Gastroesophageal sphincter (tissue), 4 donors: ENCODE results near the gene TBCK. TPM values are rescaled to one million over a fixed set of nuclear protein-coding genes. Genes with fewer than 3 reads are reported as not detected.

Source experiments
- ATAC-seq: fragments of 150-250 bp; one replicate; pipeline ENCODE4 v1.9.1; 2016; ENCODE audit warnings: mild to moderate bottlenecking, moderate library complexity
- H3K27ac ChIP-seq, 4 donors: fragments of 200-600 bp; sonication (generic) in 3 of 4; 1 replicate in 3 of 4; 2 replicates in 1 of 4; pipeline ENCODE4 v1.5.1; 2016 to 2019
- H3K27me3 ChIP-seq: fragments of 200-600 bp; sonication (generic); one replicate; pipeline ENCODE4 v1.5.1; 2019
- H3K36me3 ChIP-seq, 2 donors: fragments of 200-600 bp; sonication (generic); one replicate each; pipeline ENCODE4 v1.5.1; 2019; ENCODE audit warnings: control low read depth in 1 of 2
- H3K4me1 ChIP-seq, 3 donors: fragments of 200-600 bp; sonication (generic); 1 replicate in 2 of 3; 2 replicates in 1 of 3; pipeline ENCODE4 v1.5.1; 2016 to 2019; ENCODE audit warnings: control low read depth in 2 of 3
- H3K4me3 ChIP-seq, 2 donors: fragments of 200-600 bp; sonication (generic); one replicate each; pipeline ENCODE4 v1.5.1; 2019; ENCODE audit warnings: mild to moderate bottlenecking in 1 of 2, moderate library complexity in 1 of 2
- H3K9me3 ChIP-seq, 3 donors: fragments of 200-600 bp; sonication (generic); one replicate each; pipeline ENCODE4 v1.5.1; 2017 to 2019; ENCODE audit warnings: control low read depth in 2 of 3
- CTCF ChIP-seq, 4 experiments: fragments of 200-600 bp in 2 of 4; fragments of 450-650 bp in 2 of 4; sonication (generic) in 1 of 4; IDR thresholded peaks; one replicate each; pipeline ENCODE4 v1.5.1; 2017 to 2019; ENCODE audit warnings: antibody characterized with exemption in 4 of 4, mild to moderate bottlenecking in 2 of 4, moderate library complexity in 2 of 4
- EP300 ChIP-seq: sonication (generic); formaldehyde crosslinking; IDR thresholded peaks from one replicate; pipeline ENCODE4 v1.6.1; 2017; ENCODE audit warnings: antibody characterized with exemption, mild to moderate bottlenecking
- POLR2A ChIP-seq, 2 donors: fragments of 450-650 bp; IDR thresholded peaks; one replicate each; pipeline ENCODE4 v1.6.1; 2017; ENCODE audit warnings: antibody characterized with exemption in 2 of 2, mild to moderate bottlenecking in 2 of 2, moderate library complexity in 1 of 2
- POLR2AphosphoS5 ChIP-seq: sonication (generic); formaldehyde crosslinking; IDR thresholded peaks from one replicate; pipeline ENCODE4 v1.6.1; 2017; ENCODE audit warnings: antibody characterized with exemption
- WGBS, 2 donors: methylation state at CpG; one replicate each; pipeline ENCODE4 v1.1.5; 2018; ENCODE audit warnings: low coverage in 1 of 2; 5-methylcytosine and 5-hydroxymethylcytosine counted together
- total RNA-seq, 4 donors: library from RNA; depleted of rRNA; stranded (reverse); fragments of >200 nt; gene quantifications; one replicate each; pipeline ENCODE4 v1.1.0, GENCODE V29; 2016

Gene TBCK
- total RNA-seq, 4 donors from 2014 or later: 18.9 to 42.0 (median 20.9) TPM

- Histone ChIP-seq H3K4me1 (peaks cover 3 to 41% (median 4%) of the 10 kb centered on the region in 3 donors), H3K27me3 (no peaks in the 10 kb centered on the region), H3K9me3 (no peaks in the 10 kb centered on the region), H3K36me3 (peaks cover 0 to 5% of the 10 kb centered on the region in 2 donors), H3K4me3 (no peak overlapping the region), H3K27ac (no peak overlapping the region)
- WGBS, 2 donors: 25 to 57% methylated on average over 1 of the region's 1 CpG
- TF ChIP-seq EP300 (no peak), POLR2AphosphoS5 (no peak), CTCF (IDR thresholded peaks at IDR 0.05) (no peak), POLR2A (IDR thresholded peaks at IDR 0.05) (no peak)
- no peak for ATAC-seq
These were observed 3.6 kb downstream of the TBCK start for GRCh38 chr4:106312377-106312776.

GRCh38 chr4:106306561-106306960 is 9.4 kb downstream of the TBCK start:
- H3K4me1 ChIP-seq: no peaks in the 10 kb centered on the region
- no peaks in the 10 kb centered on the region for H3K9me3 ChIP-seq
- H3K36me3 ChIP-seq: peaks cover 0 to 15% of the 10 kb centered on the region in 2 donors
- H3K27ac ChIP-seq: no peak overlapping the region
- H3K4me3 ChIP-seq: no peak overlapping the region
- ATAC-seq: no peak
- no peaks in the 10 kb centered on the region for H3K27me3 ChIP-seq
- TF ChIP-seq CTCF (IDR thresholded peaks at IDR 0.05) (no peak), POLR2A (IDR thresholded peaks at IDR 0.05) (no peak), POLR2AphosphoS5 (no peak), EP300 (no peak)

GRCh38 chr4:106305435-106306055 is 10.5 kb downstream of the TBCK start:
- no peaks in the 10 kb centered on the region for H3K27me3 ChIP-seq
- H3K9me3 ChIP-seq: no peaks in the 10 kb centered on the region
- no peak overlapping the region for H3K27ac ChIP-seq
- peaks cover 0 to 15% of the 10 kb centered on the region in 2 donors for H3K36me3 ChIP-seq
- no peak overlapping the region for H3K4me3 ChIP-seq
- no peak for TF ChIP-seq POLR2AphosphoS5
- TF ChIP-seq EP300: no peak
- TF ChIP-seq POLR2A (IDR thresholded peaks at IDR 0.05): no peak
- no peak for TF ChIP-seq CTCF (IDR thresholded peaks at IDR 0.05)
- 91 to 100% methylated on average over 3 to 4 of the region's 4 CpGs for WGBS, 2 donors
- H3K4me1 ChIP-seq: no peaks in the 10 kb centered on the region
- no peak for ATAC-seq

- TF ChIP-seq EP300: no peak
- no peak for TF ChIP-seq POLR2AphosphoS5
- TF ChIP-seq POLR2A (IDR thresholded peaks at IDR 0.05): no peak
- no peak for TF ChIP-seq CTCF (IDR thresholded peaks at IDR 0.05)
- Histone ChIP-seq H3K9me3 (no peaks in the 10 kb centered on the region), H3K4me3 (no peak overlapping the region), H3K27ac (no peak overlapping the region), H3K4me1 (no peaks in the 10 kb centered on the region), H3K36me3 (peaks cover 0 to 21% of the 10 kb centered on the region in 2 donors), H3K27me3 (no peaks in the 10 kb centered on the region)
- ATAC-seq: no peak
These were observed 11.4 kb downstream of the TBCK start for GRCh38 chr4:106304632-106305031.

GRCh38 chr4:106303548-106304281 is 12.3 kb downstream of the TBCK start:
- WGBS, 2 donors: 86 to 89% methylated on average over 3 of the region's 3 CpGs
- no peak for ATAC-seq
- no peaks in the 10 kb centered on the region for H3K9me3 ChIP-seq
- peaks cover 0 to 28% of the 10 kb centered on the region in 2 donors for H3K36me3 ChIP-seq
- no peaks in the 10 kb centered on the region for H3K27me3 ChIP-seq
- H3K4me3 ChIP-seq: no peak overlapping the region
- no peaks in the 10 kb centered on the region for H3K4me1 ChIP-seq
- no peak overlapping the region for H3K27ac ChIP-seq
- TF ChIP-seq POLR2AphosphoS5: no peak
- TF ChIP-seq EP300: no peak
- no peak for TF ChIP-seq POLR2A (IDR thresholded peaks at IDR 0.05)
- no peak for TF ChIP-seq CTCF (IDR thresholded peaks at IDR 0.05)
